Stimulated activated CD4-positive, alpha-beta T cell treated with anti-CD3 and anti-CD28 coated beads, Interleukin-12 subunit alpha, Interleukin-12 subunit beta, amount 100 ng/mL, for 48 hours (primary cell): ENCODE results near the gene ZNF280B.
A peak's percentile ranks its signal among the peaks of the same experiment; 100 is the strongest.
"Not testable (repeated sequence)": the region's sequence is repeated elsewhere in the genome, so short reads cannot be mapped to it uniquely, and the experiment has no call there.

ENCODE experiments used
- DNase-seq, 3 donors: peaks; one replicate each; pipeline ENCODE4 v3.0.0-alpha.2; 2020; ENCODE audit warnings: low read depth in 2 of 3, low spot score in 1 of 3

The ZNF280B gene

GRCh38 chr22:22464541-22465054, 43.9 kb downstream of the ZNF280B start:
- DNase-seq = no peak

- peak; percentile 6 to 68 (median 26) for DNase-seq
These were observed 44.5 kb downstream of the ZNF280B start for GRCh38 chr22:22463855-22464540.

- no peak for DNase-seq
These were observed 45.6 kb downstream of the ZNF280B start for GRCh38 chr22:22462813-22463567.

- no peak for DNase-seq
These were observed 47.0 kb downstream of the ZNF280B start for GRCh38 chr22:22461583-22461982.

- no peak for DNase-seq
These were observed 47.4 kb downstream of the ZNF280B start for GRCh38 chr22:22461111-22461510.

- no peak for DNase-seq
These were observed 47.9 kb downstream of the ZNF280B start for GRCh38 chr22:22460635-22461034.

- no peak for DNase-seq
These were observed 48.5 kb downstream of the ZNF280B start for GRCh38 chr22:22460060-22460459.

- no peak for DNase-seq
These were observed 49.5 kb downstream of the ZNF280B start for GRCh38 chr22:22458896-22459588.

- no peak for DNase-seq
These were observed 50.2 kb downstream of the ZNF280B start for GRCh38 chr22:22458387-22458786.

GRCh38 chr22:22454997-22455396, 53.5 kb downstream of the ZNF280B start:
- no peak for DNase-seq

GRCh38 chr22:22452996-22453686, 55.4 kb downstream of the ZNF280B start:
- no peak for DNase-seq

GRCh38 chr22:22452211-22452610, 56.3 kb downstream of the ZNF280B start:
- DNase-seq = no peak

GRCh38 chr22:22450343-22450839, 58.2 kb downstream of the ZNF280B start:
- no peak for DNase-seq

- no peak for DNase-seq
These were observed 58.7 kb downstream of the ZNF280B start for GRCh38 chr22:22449819-22450218.

GRCh38 chr22:22446517-22446916, 62.0 kb downstream of the ZNF280B start:
- DNase-seq = no peak

GRCh38 chr22:22444007-22444589, 64.4 kb downstream of the ZNF280B start:
- DNase-seq = not testable (repeated sequence)

GRCh38 chr22:22442928-22443709, 65.4 kb downstream of the ZNF280B start:
- no peak for DNase-seq

GRCh38 chr22:22441626-22442025, 66.9 kb downstream of the ZNF280B start:
- DNase-seq = not testable (repeated sequence)

- DNase-seq = no peak
These were observed 68.4 kb downstream of the ZNF280B start for GRCh38 chr22:22440188-22440587.
